Upper lobe of left lung (tissue), 6 donors: Measurements from ENCODE around the gene SMOC1. TPM values are rescaled to one million over a fixed set of nuclear protein-coding genes. Genes with fewer than 3 reads are reported as not detected.

Experiments used
- ATAC-seq, 2 donors: fragments of 200-7000 bp; cut with Tn5 transposase; one replicate each; pipeline ENCODE4 v1.9.1; 2022; ENCODE audit warnings: mild to moderate bottlenecking in 2 of 2, moderate library complexity in 2 of 2; ENCODE audit not compliant: low FRiP score in 2 of 2
- DNase-seq, 2 donors: peaks; one replicate each; pipeline ENCODE4 v3.0.0-alpha.2; 2019 to 2020
- H3K27ac ChIP-seq, 4 donors: fragments of 200-600 bp; sonication (generic); one replicate each; pipeline ENCODE4 v1.5.1; 2016 to 2019
- H3K27me3 ChIP-seq, 4 donors: fragments of 200-600 bp; sonication (generic); one replicate each; pipeline ENCODE4 v1.5.1; 2017 to 2019
- H3K36me3 ChIP-seq, 4 donors: fragments of 200-600 bp; sonication (generic); one replicate each; pipeline ENCODE4 v1.5.1; 2016 to 2019
- H3K4me1 ChIP-seq, 4 donors: fragments of 200-600 bp; sonication (generic); one replicate each; pipeline ENCODE4 v1.5.1; 2018 to 2019
- H3K4me3 ChIP-seq, 4 donors: fragments of 200-600 bp; sonication (generic); one replicate each; pipeline ENCODE4 v1.5.1; 2017 to 2019; ENCODE audit warnings: mild to moderate bottlenecking in 2 of 4, moderate library complexity in 1 of 4
- H3K9me3 ChIP-seq, 4 donors: fragments of 200-600 bp; sonication (generic); one replicate each; pipeline ENCODE4 v1.5.1; 2018 to 2019
- EP300 ChIP-seq, 4 donors: sonication (generic); formaldehyde crosslinking; IDR thresholded peaks; one replicate each; pipeline ENCODE4 v1.5.1; 2017; ENCODE audit warnings: antibody characterized with exemption in 4 of 4, control low read depth in 2 of 4
- POLR2A ChIP-seq, 4 donors: fragments of 450-650 bp; IDR thresholded peaks; one replicate each; pipeline ENCODE4 v1.5.1; 2016 to 2017; ENCODE audit warnings: antibody characterized with exemption in 4 of 4, mild to moderate bottlenecking in 2 of 4
- POLR2AphosphoS5 ChIP-seq, 2 donors: sonication (generic); formaldehyde crosslinking; IDR thresholded peaks; one replicate each; pipeline ENCODE4 v1.5.1; 2017; ENCODE audit warnings: antibody characterized with exemption in 2 of 2
- WGBS, 2 donors: methylation state at CpG; one replicate each; pipeline ENCODE4 v1.1.5; 2017 to 2018; 5-methylcytosine and 5-hydroxymethylcytosine counted together
- total RNA-seq, 6 donors: library from RNA; depleted of rRNA in 4 of 6; stranded (reverse); fragments of >200 nt in 4 of 6; gene quantifications; one replicate each; pipeline versions ENCODE4 v1.1.0 to v1.2.1, GENCODE V29; 2016 to 2021
- TF ChIP-seq, protein P1 (sequence below), 6 experiments: fragments of 450-650 bp in 4 of 6; fragments of 200-600 bp in 2 of 6; sonication (generic) in 2 of 6; IDR thresholded peaks; one replicate each; pipeline ENCODE4 v1.5.1; 2016 to 2019; ENCODE audit warnings: antibody characterized with exemption in 6 of 6
- donor health status: DM: no; HTN: no; CAD: no; lungs with moderate emphysema.
- donor health status: DM: no; HTN: yes; CAD: no; lungs with severe emphysema.

The SMOC1 gene
- total RNA-seq, 6 donors from 2014 or later: 0.22 to 1.3 (median 0.61) TPM; not detected in 1

DNA sequence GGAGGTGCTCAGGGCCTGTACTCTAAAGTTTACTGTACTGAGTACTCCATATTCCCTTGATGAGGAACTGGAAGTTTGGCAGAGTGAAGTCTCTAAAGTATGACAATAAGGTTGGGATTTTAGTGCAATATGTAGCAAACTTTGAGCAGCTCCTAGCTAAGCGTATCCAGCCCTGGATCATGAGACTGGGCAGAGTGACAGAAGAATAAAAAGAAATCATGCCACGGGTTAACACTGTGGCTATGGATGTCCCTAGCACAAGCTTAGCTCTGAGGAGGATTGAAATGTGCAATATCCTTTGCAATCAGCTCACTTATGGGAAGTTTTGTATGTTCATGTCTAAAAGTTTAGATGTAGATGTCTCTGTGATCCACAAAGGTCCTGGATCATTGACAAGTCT lies 114.1 kb downstream of the SMOC1 start:
- Histone ChIP-seq H3K27ac (no peak overlapping the region), H3K4me1 (no peaks in the 10 kb centered on the region), H3K4me3 (no peak overlapping the region), H3K36me3 (no peaks in the 10 kb centered on the region), H3K9me3 (no peaks in the 10 kb centered on the region), H3K27me3 (no peaks in the 10 kb centered on the region)
- TF ChIP-seq, protein P1, sequence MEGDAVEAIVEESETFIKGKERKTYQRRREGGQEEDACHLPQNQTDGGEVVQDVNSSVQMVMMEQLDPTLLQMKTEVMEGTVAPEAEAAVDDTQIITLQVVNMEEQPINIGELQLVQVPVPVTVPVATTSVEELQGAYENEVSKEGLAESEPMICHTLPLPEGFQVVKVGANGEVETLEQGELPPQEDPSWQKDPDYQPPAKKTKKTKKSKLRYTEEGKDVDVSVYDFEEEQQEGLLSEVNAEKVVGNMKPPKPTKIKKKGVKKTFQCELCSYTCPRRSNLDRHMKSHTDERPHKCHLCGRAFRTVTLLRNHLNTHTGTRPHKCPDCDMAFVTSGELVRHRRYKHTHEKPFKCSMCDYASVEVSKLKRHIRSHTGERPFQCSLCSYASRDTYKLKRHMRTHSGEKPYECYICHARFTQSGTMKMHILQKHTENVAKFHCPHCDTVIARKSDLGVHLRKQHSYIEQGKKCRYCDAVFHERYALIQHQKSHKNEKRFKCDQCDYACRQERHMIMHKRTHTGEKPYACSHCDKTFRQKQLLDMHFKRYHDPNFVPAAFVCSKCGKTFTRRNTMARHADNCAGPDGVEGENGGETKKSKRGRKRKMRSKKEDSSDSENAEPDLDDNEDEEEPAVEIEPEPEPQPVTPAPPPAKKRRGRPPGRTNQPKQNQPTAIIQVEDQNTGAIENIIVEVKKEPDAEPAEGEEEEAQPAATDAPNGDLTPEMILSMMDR (IDR thresholded peaks at IDR 0.05): no peak
- TF ChIP-seq POLR2AphosphoS5 (IDR thresholded peaks at IDR 0.05): no peak
- no peak for DNase-seq
- WGBS, 2 donors: 82 to 85% methylated on average over 2 of the region's 2 CpGs
- ATAC-seq: no peak

DNA sequence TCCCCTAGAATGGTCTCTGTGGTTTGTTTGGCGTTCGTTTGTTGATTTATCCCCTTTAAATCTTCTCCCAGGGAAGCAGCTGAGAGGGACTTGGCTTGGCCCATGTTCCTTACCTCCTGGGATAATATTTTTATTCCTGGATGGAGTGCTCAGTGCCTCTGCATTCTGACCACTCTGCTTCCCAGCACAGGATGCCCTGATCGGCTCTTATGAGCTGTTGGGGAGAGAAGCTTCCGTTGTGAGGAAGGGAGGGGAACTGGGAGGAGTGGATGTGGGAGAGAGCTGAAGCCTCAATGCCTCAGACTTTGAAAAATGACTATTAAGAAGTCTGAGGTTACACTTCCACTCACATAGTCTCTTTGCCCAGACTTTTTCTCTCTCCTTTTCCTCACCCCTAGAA lies 114.8 kb downstream of the SMOC1 start:
- H3K9me3 ChIP-seq: no peaks in the 10 kb centered on the region
- ATAC-seq: no peak
- no peak for DNase-seq
- no peak overlapping the region for H3K27ac ChIP-seq
- H3K4me1 ChIP-seq: no peaks in the 10 kb centered on the region
- no peak overlapping the region for H3K4me3 ChIP-seq
- H3K36me3 ChIP-seq: no peaks in the 10 kb centered on the region
- 20 to 42% methylated on average over 2 to 4 of the region's 4 CpGs for WGBS, 2 donors
- no peaks in the 10 kb centered on the region for H3K27me3 ChIP-seq
- TF ChIP-seq EP300 (IDR thresholded peaks at IDR 0.05) (no peak), POLR2AphosphoS5 (IDR thresholded peaks at IDR 0.05) (no peak), POLR2A (IDR thresholded peaks at IDR 0.05) (no peak)
- TF ChIP-seq, protein P1 (IDR thresholded peaks at IDR 0.05): no peak

DNA sequence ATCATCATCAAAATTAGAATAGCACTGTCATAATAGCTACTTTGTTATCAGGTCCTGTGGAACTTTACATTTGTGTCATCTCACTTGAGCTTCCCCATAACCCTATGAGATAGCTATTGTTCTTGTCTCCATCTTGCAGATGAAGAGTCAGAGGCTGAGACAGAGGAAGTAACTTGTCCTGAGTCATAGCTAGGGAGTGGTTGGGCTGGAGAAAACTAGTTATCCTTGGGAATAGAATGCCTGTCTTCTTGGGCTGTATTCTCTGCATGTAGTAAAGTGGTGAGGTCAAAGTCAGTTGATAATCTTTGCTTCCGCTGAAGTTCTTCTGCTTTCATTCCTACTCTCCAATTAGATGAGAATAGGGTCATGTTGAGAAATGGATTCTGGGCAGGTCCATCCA lies 117.0 kb downstream of the SMOC1 start:
- ATAC-seq (no peak), DNase-seq (no peak)
- Histone ChIP-seq H3K27ac (no peak overlapping the region), H3K36me3 (no peaks in the 10 kb centered on the region), H3K4me1 (no peaks in the 10 kb centered on the region), H3K4me3 (no peak overlapping the region), H3K27me3 (no peaks in the 10 kb centered on the region), H3K9me3 (no peaks in the 10 kb centered on the region)
- 81 to 93% methylated on average over 1 of the region's 1 CpG for WGBS, 2 donors
- TF ChIP-seq POLR2A (IDR thresholded peaks at IDR 0.05) (no peak), POLR2AphosphoS5 (IDR thresholded peaks at IDR 0.05) (no peak), EP300 (IDR thresholded peaks at IDR 0.05) (no peak)
- TF ChIP-seq, protein P1 (IDR thresholded peaks at IDR 0.05): no peak

DNA sequence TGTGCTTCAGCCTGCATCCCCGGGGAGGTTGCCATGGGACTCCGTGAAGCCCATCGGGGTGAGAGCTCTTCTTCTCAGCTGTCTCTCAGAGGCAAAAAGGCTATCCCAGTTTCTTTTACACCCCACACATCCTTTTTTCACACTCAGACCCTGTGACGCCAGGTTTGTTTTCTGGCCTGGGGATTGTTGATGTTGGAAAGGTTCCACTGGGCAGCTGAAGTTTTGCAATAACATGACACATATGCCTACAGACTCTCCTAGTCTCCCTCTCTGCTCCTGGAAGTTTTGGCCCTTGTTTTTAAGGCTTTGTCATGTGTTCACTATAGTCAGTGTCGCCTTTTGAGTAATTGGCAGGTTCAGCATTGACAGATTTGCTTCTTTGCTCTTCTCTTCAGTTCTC lies 118.6 kb downstream of the SMOC1 start:
- ATAC-seq: no peak
- H3K4me3 ChIP-seq: no peak overlapping the region
- no peak overlapping the region for H3K27ac ChIP-seq
- TF ChIP-seq, protein P1 (IDR thresholded peaks at IDR 0.05): no peak
- DNase-seq: no peak
- no peaks in the 10 kb centered on the region for H3K36me3 ChIP-seq
- no peaks in the 10 kb centered on the region for H3K4me1 ChIP-seq
- no peaks in the 10 kb centered on the region for H3K27me3 ChIP-seq
- 69 to 70% methylated on average over 5 of the region's 5 CpGs for WGBS, 2 donors
- no peaks in the 10 kb centered on the region for H3K9me3 ChIP-seq

DNA sequence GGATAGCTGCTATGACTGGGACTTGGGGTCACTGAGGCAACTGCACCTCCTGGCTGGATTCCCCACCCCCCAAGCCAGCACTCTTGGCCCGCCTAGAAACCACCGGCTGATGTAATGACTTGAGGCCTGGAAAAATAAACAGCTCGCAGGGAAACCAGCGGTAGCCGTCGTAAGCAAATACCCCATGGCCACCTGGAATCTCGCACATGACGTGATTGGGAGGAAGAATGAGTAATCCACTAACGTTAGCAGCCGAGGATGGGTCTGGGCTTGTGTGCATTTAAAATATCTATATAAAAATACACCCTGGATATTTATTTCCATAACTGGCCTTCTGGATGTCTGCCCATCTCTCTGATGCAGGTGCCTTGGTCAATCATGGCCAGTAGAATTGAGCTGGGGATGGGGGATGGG lies 120.1 kb downstream of the SMOC1 start:
- Histone ChIP-seq H3K27me3 (no peaks in the 10 kb centered on the region), H3K4me3 (no peak overlapping the region), H3K27ac (no peak overlapping the region), H3K4me1 (no peaks in the 10 kb centered on the region), H3K9me3 (no peaks in the 10 kb centered on the region), H3K36me3 (no peaks in the 10 kb centered on the region)
- no peak for DNase-seq
- 67 to 78% methylated on average over 9 to 10 of the region's 10 CpGs for WGBS, 2 donors
- no peak for ATAC-seq
- TF ChIP-seq POLR2AphosphoS5 (IDR thresholded peaks at IDR 0.05): no peak
- TF ChIP-seq, protein P1 (IDR thresholded peaks at IDR 0.05): no peak
- TF ChIP-seq EP300 (IDR thresholded peaks at IDR 0.05): no peak
- TF ChIP-seq POLR2A (IDR thresholded peaks at IDR 0.05): no peak
